Nephron (organoid): Measurements from ENCODE around the gene PPFIA1.

Source experiments
- H3K27ac Mint-ChIP-seq, 3 experiments: 2 replicates each; pipeline ENCODE4 v1.8.0; 2020; ENCODE audit warnings: mixed read lengths in 3 of 3, mild to moderate bottlenecking in 2 of 3, moderate library complexity in 1 of 3
- H3K27me3 Mint-ChIP-seq: 2 replicates; pipeline ENCODE4 v1.8.0; 2021; ENCODE audit warnings: low read depth, mild to moderate bottlenecking, moderate library complexity, mixed read lengths
- H3K36me3 Mint-ChIP-seq: 2 replicates; pipeline ENCODE4 v1.8.0; 2020; ENCODE audit warnings: low read depth, mixed read lengths
- H3K4me1 Mint-ChIP-seq: 2 replicates; pipeline ENCODE4 v1.8.0; 2020; ENCODE audit warnings: mixed read lengths
- H3K4me3 Mint-ChIP-seq, 3 experiments: 2 replicates each; pipeline ENCODE4 v1.8.0; 2020; ENCODE audit warnings: mild to moderate bottlenecking in 3 of 3, mixed read lengths in 3 of 3, moderate library complexity in 2 of 3
- H3K9me3 Mint-ChIP-seq: 2 replicates; pipeline ENCODE4 v1.8.0; 2020; ENCODE audit warnings: mixed read lengths
- TF ChIP-seq, protein P1 (sequence below), 3 experiments: fragments of 200-600 bp; sonication (generic); IDR thresholded peaks; one replicate each; pipeline ENCODE4 v1.5.0; 2021; ENCODE audit warnings: antibody characterized with exemption in 3 of 3; ENCODE audit not compliant: unreplicated experiment in 3 of 3

PPFIA1 gene

GRCh38 chr11:70311616-70312015, 41.1 kb downstream of the PPFIA1 start:
- TF ChIP-seq, protein P1, sequence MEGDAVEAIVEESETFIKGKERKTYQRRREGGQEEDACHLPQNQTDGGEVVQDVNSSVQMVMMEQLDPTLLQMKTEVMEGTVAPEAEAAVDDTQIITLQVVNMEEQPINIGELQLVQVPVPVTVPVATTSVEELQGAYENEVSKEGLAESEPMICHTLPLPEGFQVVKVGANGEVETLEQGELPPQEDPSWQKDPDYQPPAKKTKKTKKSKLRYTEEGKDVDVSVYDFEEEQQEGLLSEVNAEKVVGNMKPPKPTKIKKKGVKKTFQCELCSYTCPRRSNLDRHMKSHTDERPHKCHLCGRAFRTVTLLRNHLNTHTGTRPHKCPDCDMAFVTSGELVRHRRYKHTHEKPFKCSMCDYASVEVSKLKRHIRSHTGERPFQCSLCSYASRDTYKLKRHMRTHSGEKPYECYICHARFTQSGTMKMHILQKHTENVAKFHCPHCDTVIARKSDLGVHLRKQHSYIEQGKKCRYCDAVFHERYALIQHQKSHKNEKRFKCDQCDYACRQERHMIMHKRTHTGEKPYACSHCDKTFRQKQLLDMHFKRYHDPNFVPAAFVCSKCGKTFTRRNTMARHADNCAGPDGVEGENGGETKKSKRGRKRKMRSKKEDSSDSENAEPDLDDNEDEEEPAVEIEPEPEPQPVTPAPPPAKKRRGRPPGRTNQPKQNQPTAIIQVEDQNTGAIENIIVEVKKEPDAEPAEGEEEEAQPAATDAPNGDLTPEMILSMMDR (IDR thresholded peaks at IDR 0.05; ENCODE audit: unreplicated experiment in 3 of 3), result no peak
- H3K9me3 Mint-ChIP-seq, result no peaks in the 10 kb centered on the region
- H3K36me3 Mint-ChIP-seq, result peaks cover 28% of the 10 kb centered on the region
- no peak overlapping the region for H3K4me3 Mint-ChIP-seq
- no peaks in the 10 kb centered on the region for H3K4me1 Mint-ChIP-seq
- no peaks in the 10 kb centered on the region for H3K27me3 Mint-ChIP-seq
- H3K27ac Mint-ChIP-seq, result peak overlapping the region in 1 of 3 experiments; percentile 14

- Mint-ChIP-seq H3K4me1 (no peaks in the 10 kb centered on the region), H3K27me3 (no peaks in the 10 kb centered on the region), H3K9me3 (no peaks in the 10 kb centered on the region), H3K36me3 (peaks cover 21% of the 10 kb centered on the region), H3K4me3 (no peak overlapping the region), H3K27ac (peak overlapping the region in 1 of 3 experiments; percentile 63)
- TF ChIP-seq, protein P1 (IDR thresholded peaks at IDR 0.05; ENCODE audit: unreplicated experiment in 3 of 3), result no peak
These were observed 42.2 kb downstream of the PPFIA1 start for GRCh38 chr11:70312401-70313357.

DNA sequence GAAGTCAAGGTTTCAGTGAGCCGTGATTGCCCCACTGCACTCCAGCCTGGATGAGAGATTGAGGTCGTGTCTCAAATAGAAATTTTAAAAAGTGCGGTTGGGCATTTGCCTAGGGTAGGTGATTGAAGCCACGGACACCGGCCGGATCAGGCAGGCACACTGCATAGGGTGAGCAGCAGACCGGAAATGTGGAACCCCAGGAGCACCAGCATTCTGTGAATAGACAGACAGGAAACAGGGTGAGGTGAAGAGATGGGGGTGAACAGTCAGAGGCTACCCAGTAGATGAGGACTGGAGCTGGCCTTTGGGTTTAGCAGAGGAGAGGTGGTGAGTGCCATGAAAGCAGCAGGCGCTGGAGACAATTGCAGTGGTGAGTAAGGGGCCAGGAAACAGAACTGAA, 43.5 kb downstream of the PPFIA1 start:
- TF ChIP-seq, protein P1 (IDR thresholded peaks at IDR 0.05; ENCODE audit: unreplicated experiment in 3 of 3), result no peak
- Mint-ChIP-seq H3K27me3 (no peaks in the 10 kb centered on the region), H3K36me3 (peaks cover 18% of the 10 kb centered on the region), H3K27ac (peak overlapping the region in 1 of 3 experiments; percentile 79), H3K4me1 (no peaks in the 10 kb centered on the region), H3K9me3 (no peaks in the 10 kb centered on the region), H3K4me3 (no peak overlapping the region)

GRCh38 chr11:70314730-70315129, 44.2 kb downstream of the PPFIA1 start:
- no peak overlapping the region for H3K4me3 Mint-ChIP-seq
- peaks cover 13% of the 10 kb centered on the region for H3K36me3 Mint-ChIP-seq
- H3K27ac Mint-ChIP-seq, result peak overlapping the region in 2 of 3 experiments; percentile 1 to 40
- no peaks in the 10 kb centered on the region for H3K4me1 Mint-ChIP-seq
- H3K27me3 Mint-ChIP-seq, result no peaks in the 10 kb centered on the region
- H3K9me3 Mint-ChIP-seq, result no peaks in the 10 kb centered on the region
- TF ChIP-seq, protein P1 (IDR thresholded peaks at IDR 0.05; ENCODE audit: unreplicated experiment in 3 of 3), result no peak

- H3K36me3 Mint-ChIP-seq, result peaks cover 7% of the 10 kb centered on the region
- H3K27me3 Mint-ChIP-seq, result no peaks in the 10 kb centered on the region
- peak overlapping the region in 1 of 3 experiments; percentile 7 for H3K27ac Mint-ChIP-seq
- TF ChIP-seq, protein P1 (IDR thresholded peaks at IDR 0.05; ENCODE audit: unreplicated experiment in 3 of 3), result no peak
- no peaks in the 10 kb centered on the region for H3K4me1 Mint-ChIP-seq
- no peaks in the 10 kb centered on the region for H3K9me3 Mint-ChIP-seq
- no peak overlapping the region for H3K4me3 Mint-ChIP-seq
These were observed 45.2 kb downstream of the PPFIA1 start for GRCh38 chr11:70315716-70316115.
